ENCODE data around the gene PBX2. TPM values are rescaled to one million over a fixed set of nuclear protein-coding genes. Genes with fewer than 3 reads are reported as not detected.

Gene PBX2
- total and polyA plus RNA-seq, 10 of the 15 experiments (the other 5 are each of a cell fraction or from before 2014, with no cell fraction given): 0.84 to 66.5 (median 20.6) TPM

- POLR2A ChIA-PET: interaction anchor here (1.1 to 1.2 kb wide), 2 partner anchors 9 to 22 kb away, joined by 5 read pairs; partner anchors contain the start of gene AGPAT1
- Histone ChIP-seq H3K9ac (ENCODE audit: control insufficient read depth, insufficient read depth, low read length) (no peak overlapping the region), H3K79me2 (ENCODE audit: control insufficient read depth, insufficient read depth, low read length) (peaks cover 7% of the 10 kb centered on the region), H3K4me2 (ENCODE audit: control insufficient read depth, insufficient read depth) (no peak overlapping the region), H3K36me3 (ENCODE audit: control insufficient read depth in 2 of 2, insufficient read depth in 2 of 2, low read length in 1 of 2) (no peaks in the 10 kb centered on the region), H3K27ac (ENCODE audit: control insufficient read depth, insufficient read depth) (no peak overlapping the region), H3K27me3 (replicated peaks in 1 of 2; ENCODE audit: control insufficient read depth in 2 of 2, insufficient read depth in 2 of 2, low read length in 1 of 2) (no peaks in the 10 kb centered on the region), H2AFZ (ENCODE audit: control insufficient read depth, low read depth, low read length) (no peak overlapping the region), H3K4me1 (ENCODE audit: control insufficient read depth, insufficient read depth, low read length) (peaks cover 24% of the 10 kb centered on the region), H4K20me1 (ENCODE audit: control insufficient read depth, insufficient read depth) (no peaks in the 10 kb centered on the region), H3K9me3 (replicated peaks; ENCODE audit: control insufficient read depth, insufficient read depth, low read length) (no peaks in the 10 kb centered on the region), H3K4me3 (no peak overlapping the region)
- BruUV-seq (replicated peaks): no TSS peak
- TF ChIP-seq NRF1 (conservative IDR thresholded peaks at IDR 0.05; ENCODE audit: low read depth, low read length) (no peak), RELA (IDR thresholded peaks at IDR 0.05; ENCODE audit: borderline replicate concordance, partially characterized antibody) (no peak), MTA2 (IDR thresholded peaks at IDR 0.05; ENCODE audit: low read depth) (no peak), KDM1A (IDR thresholded peaks at IDR 0.05; ENCODE audit: borderline replicate concordance) (no peak), MEF2B (IDR thresholded peaks at IDR 0.05; ENCODE audit: partially characterized antibody, poor library complexity, severe bottlenecking) (no peak), CREB1 (IDR thresholded peaks at IDR 0.05; ENCODE audit: low read depth) (no peak), CHD4 (IDR thresholded peaks at IDR 0.05) (no peak), PML (IDR thresholded peaks at IDR 0.05; ENCODE audit: low read length) (no peak), LARP7 (IDR thresholded peaks at IDR 0.05) (no peak), SKIL (IDR thresholded peaks at IDR 0.05; ENCODE audit: low read depth, poor library complexity, severe bottlenecking) (no peak), CHD2 (IDR thresholded peaks at IDR 0.05; ENCODE audit: borderline replicate concordance, low read depth, low read length) (no peak), MYB (IDR thresholded peaks at IDR 0.05; ENCODE audit: borderline replicate concordance, low read depth, low read length) (no peak), ZZZ3 (IDR thresholded peaks at IDR 0.05; ENCODE audit: control insufficient read depth, insufficient read length, low read depth) (no peak), ZSCAN29 (IDR thresholded peaks at IDR 0.05) (no peak), RELB (IDR thresholded peaks at IDR 0.05; ENCODE audit: low read depth) (no peak), BRCA1 (IDR thresholded peaks at IDR 0.05; ENCODE audit: low read depth, low read length) (no peak), BCLAF1 (IDR thresholded peaks at IDR 0.05) (no peak), SUPT20H (IDR thresholded peaks at IDR 0.05; ENCODE audit: borderline replicate concordance, control insufficient read depth, low read depth, low read length) (no peak), TCF7 (IDR thresholded peaks at IDR 0.05; ENCODE audit: borderline replicate concordance) (no peak), BHLHE40 (IDR thresholded peaks at IDR 0.05; ENCODE audit: borderline replicate concordance in 1 of 2, low read depth in 2 of 2, low read length in 1 of 2) (no peak)
- DNase-seq (ENCODE audit: low read depth, low spot score) (no peak), FAIRE-seq (no peak), ATAC-seq (no peak)
- RAD21 ChIA-PET (ENCODE audit: unreplicated experiment): interaction anchor here (1.1 kb wide), 1 partner anchor 79 kb away, joined by 3 read pairs; no protein-coding TSS in a partner anchor
- 67% methylated on average over 3 of the region's 3 CpGs for WGBS (ENCODE audit: insufficient coverage, insufficient replicate concordance, low lambda C conversion rate, missing lambda C conversion rate)
- intact Hi-C loops (cut with micrococcal nuclease; ENCODE audit: unreplicated experiment) (loop anchor here (5.0 kb wide), 1 partner anchor 39 kb away; no protein-coding TSS in a partner anchor), in situ Hi-C loops (cut with MboI) (no loop called here)
- SMC1A ChIA-PET (ENCODE audit: uncharacterized antibody, unreplicated experiment): no interaction called here
- CTCF ChIA-PET: no interaction called here
Observed at GRCh38 chr6:32198345-32198696, 8.3 kb upstream of the PBX2 start.
